Gastrocnemius medialis (tissue), 4 donors: Measurements from ENCODE around the gene CACNA1D. TPM values are rescaled to one million over a fixed set of nuclear protein-coding genes. Genes with fewer than 3 reads are reported as not detected.

Source experiments
- ATAC-seq, 2 donors: fragments of 150-250 bp; one replicate each; pipeline ENCODE4 v1.9.1; 2016
- DNase-seq, 2 donors: peaks; one replicate each; pipeline ENCODE4 v3.0.0-alpha.2; 2019
- H3K27ac ChIP-seq, 4 donors: fragments of 200-600 bp; sonication (generic); 1 replicate in 1 of 4; 2 replicates in 3 of 4; pipeline ENCODE4 v1.5.1; 2016 to 2018; ENCODE audit warnings: mild to moderate bottlenecking in 2 of 4, moderate library complexity in 1 of 4
- H3K27me3 ChIP-seq, 3 donors: fragments of 200-600 bp; sonication (generic) in 2 of 3; 1 replicate in 1 of 3; 2 replicates in 2 of 3; pipeline versions ENCODE4 v1.5.1 to v1.6.0; 2016 to 2019; ENCODE audit warnings: mild to moderate bottlenecking in 1 of 3, moderate library complexity in 1 of 3
- H3K36me3 ChIP-seq, 2 donors: fragments of 200-600 bp; sonication (generic) in 1 of 2; one replicate each; pipeline ENCODE4 v1.5.1; 2017 to 2018
- H3K4me1 ChIP-seq, 2 donors: fragments of 200-600 bp; sonication (generic) in 1 of 2; one replicate each; pipeline ENCODE4 v1.5.1; 2016 to 2017; ENCODE audit warnings: mild to moderate bottlenecking in 2 of 2
- H3K4me3 ChIP-seq, 4 donors: fragments of 200-600 bp; sonication (generic) in 3 of 4; 1 replicate in 1 of 4; 2 replicates in 3 of 4; pipeline ENCODE4 v1.5.1; 2016 to 2019; ENCODE audit warnings: mild to moderate bottlenecking in 2 of 4
- H3K9me3 ChIP-seq, 3 donors: fragments of 200-600 bp; sonication (generic) in 2 of 3; 1 replicate in 1 of 3; 2 replicates in 2 of 3; pipeline ENCODE4 v1.5.1; 2016 to 2019
- POLR2A ChIP-seq, 2 donors: fragments of 450-650 bp; IDR thresholded peaks; one replicate each; pipeline ENCODE4 v1.6.1; 2017; ENCODE audit warnings: antibody characterized with exemption in 2 of 2, mild to moderate bottlenecking in 2 of 2, moderate library complexity in 2 of 2
- in situ Hi-C, 4 donors: fragments of 200-750 bp; cut with MboI; loops; one replicate each; pipeline versions ENCODE4 v1.15.0 to v1.8.0; 2017; ENCODE audit warnings: low sequenced_read_pairs in 4 of 4
- intact Hi-C: fragments of 100-400 bp; cut with DNase I; formaldehyde crosslinking; loops from one replicate; pipeline ENCODE4 v1.15.1; 2023; ENCODE audit warnings: low total_unique reads
- total RNA-seq, 4 donors: library from RNA; depleted of rRNA; stranded (reverse); fragments of >200 nt; gene quantifications; one replicate each; pipeline versions ENCODE4 v1.1.0 to v1.2.3, GENCODE V29; 2016
- TF ChIP-seq, protein P1 (sequence below), 5 experiments: fragments of 450-650 bp in 3 of 5; fragments of 200-600 bp in 2 of 5; sonication (generic) in 2 of 5; IDR thresholded peaks in 4 of 5; conservative IDR thresholded peaks in 1 of 5; 1 replicate in 4 of 5; 2 replicates in 1 of 5; pipeline ENCODE4 v1.5.1; 2016 to 2019; ENCODE audit warnings: antibody characterized with exemption in 5 of 5, mild to moderate bottlenecking in 3 of 5, moderate library complexity in 3 of 5

The CACNA1D gene
- total RNA-seq, 4 donors from 2014 or later: 0.18 to 0.34 TPM; not detected in 2

DNA sequence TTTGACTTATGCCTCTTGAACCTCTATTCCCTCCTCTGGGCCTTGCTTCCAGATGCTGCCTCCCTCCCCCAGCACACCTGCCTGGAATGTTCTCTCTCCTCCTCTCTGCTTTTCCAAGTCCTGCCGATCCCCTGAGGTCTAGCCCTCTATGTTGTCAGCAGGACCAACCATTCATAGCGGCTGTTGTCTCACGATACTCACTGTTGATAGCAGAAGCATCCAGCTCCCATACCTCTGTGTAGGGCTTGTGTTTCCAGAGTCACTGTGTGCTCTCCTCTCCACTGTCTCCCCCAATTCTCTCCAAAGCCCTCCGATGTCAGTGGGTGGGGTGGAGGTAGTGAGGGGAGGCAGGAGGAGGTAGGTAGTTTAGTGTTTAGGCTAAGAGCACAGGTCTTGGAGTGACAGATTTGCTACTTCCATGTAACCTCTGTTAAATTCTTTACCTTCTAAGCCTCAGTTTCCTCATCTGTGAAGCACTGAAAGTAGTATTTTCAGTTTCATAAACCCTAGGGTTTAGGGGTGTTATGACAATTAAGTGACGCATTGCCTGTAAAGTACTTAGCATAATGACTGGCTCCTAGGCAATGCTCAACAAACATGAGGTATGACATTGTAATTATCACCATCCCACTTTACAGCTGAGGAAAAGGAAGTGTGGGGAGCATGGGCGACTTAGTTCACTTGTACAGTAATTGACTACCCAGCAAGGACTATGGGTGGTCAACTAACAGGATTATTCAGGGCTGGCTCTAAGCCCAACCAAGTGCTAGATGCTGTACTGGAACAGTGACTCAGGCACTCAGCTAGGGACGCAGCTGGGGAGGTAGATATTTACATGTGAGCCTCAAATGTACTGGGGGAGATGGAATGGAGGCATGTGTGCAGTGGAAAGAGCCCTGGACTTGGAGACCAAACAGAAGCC is 122.8 kb downstream of the CACNA1D start:
- no peaks in the 10 kb centered on the region for H3K4me1 ChIP-seq
- DNase-seq: no peak
- no peak overlapping the region for H3K4me3 ChIP-seq
- in situ Hi-C loops: no loop called here
- TF ChIP-seq POLR2A (IDR thresholded peaks at IDR 0.05): no peak
- TF ChIP-seq, protein P1, sequence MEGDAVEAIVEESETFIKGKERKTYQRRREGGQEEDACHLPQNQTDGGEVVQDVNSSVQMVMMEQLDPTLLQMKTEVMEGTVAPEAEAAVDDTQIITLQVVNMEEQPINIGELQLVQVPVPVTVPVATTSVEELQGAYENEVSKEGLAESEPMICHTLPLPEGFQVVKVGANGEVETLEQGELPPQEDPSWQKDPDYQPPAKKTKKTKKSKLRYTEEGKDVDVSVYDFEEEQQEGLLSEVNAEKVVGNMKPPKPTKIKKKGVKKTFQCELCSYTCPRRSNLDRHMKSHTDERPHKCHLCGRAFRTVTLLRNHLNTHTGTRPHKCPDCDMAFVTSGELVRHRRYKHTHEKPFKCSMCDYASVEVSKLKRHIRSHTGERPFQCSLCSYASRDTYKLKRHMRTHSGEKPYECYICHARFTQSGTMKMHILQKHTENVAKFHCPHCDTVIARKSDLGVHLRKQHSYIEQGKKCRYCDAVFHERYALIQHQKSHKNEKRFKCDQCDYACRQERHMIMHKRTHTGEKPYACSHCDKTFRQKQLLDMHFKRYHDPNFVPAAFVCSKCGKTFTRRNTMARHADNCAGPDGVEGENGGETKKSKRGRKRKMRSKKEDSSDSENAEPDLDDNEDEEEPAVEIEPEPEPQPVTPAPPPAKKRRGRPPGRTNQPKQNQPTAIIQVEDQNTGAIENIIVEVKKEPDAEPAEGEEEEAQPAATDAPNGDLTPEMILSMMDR (IDR thresholded peaks at IDR 0.05 in 4 of 5, conservative IDR thresholded peaks at IDR 0.05 in 1 of 5): no peak
- H3K27ac ChIP-seq: no peak overlapping the region
- intact Hi-C loops: no loop called here
- ATAC-seq: no peak
- H3K27me3 ChIP-seq: no peaks in the 10 kb centered on the region
- H3K36me3 ChIP-seq: no peaks in the 10 kb centered on the region
- H3K9me3 ChIP-seq: no peaks in the 10 kb centered on the region

DNA sequence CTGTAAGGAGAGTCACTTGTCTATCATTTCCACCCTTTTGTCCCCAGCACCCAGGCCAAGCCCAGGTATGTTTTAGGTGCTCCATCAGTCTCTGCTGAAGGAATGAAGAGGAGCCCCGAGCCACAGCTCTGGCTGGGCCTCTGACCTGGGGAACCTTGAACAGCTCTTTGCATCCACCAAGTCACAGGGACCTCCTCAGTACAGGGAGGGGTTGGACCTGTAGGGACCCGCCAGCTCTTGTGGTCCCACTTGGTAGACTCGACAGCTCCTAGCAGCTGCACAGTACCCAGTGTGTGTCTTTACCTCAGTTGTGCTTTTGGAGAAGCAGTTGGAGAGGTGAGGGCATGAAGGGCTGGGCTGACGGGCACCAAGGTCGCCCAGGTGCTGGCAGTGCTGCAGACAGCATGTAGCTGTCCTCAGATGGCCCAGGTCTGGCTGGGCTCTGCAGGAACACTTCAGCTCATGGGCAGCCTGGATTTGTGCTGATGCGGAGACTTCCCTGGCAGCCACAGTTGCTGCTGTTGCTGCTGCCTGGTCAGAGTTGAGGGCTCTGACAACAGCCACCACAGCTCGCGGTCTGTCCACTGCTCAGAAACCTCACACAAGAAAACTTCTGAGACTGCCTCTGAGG is 123.6 kb downstream of the CACNA1D start:
- H3K27ac ChIP-seq: no peak overlapping the region
- H3K36me3 ChIP-seq: no peaks in the 10 kb centered on the region
- no peak overlapping the region for H3K4me3 ChIP-seq
- DNase-seq: no peak
- no peak for ATAC-seq
- TF ChIP-seq, protein P1 (IDR thresholded peaks at IDR 0.05 in 4 of 5, conservative IDR thresholded peaks at IDR 0.05 in 1 of 5): no peak
- TF ChIP-seq POLR2A (IDR thresholded peaks at IDR 0.05): no peak
- in situ Hi-C loops (no loop called here), intact Hi-C loops (no loop called here)
- H3K9me3 ChIP-seq: no peaks in the 10 kb centered on the region
- no peaks in the 10 kb centered on the region for H3K27me3 ChIP-seq
- H3K4me1 ChIP-seq: no peaks in the 10 kb centered on the region

DNA sequence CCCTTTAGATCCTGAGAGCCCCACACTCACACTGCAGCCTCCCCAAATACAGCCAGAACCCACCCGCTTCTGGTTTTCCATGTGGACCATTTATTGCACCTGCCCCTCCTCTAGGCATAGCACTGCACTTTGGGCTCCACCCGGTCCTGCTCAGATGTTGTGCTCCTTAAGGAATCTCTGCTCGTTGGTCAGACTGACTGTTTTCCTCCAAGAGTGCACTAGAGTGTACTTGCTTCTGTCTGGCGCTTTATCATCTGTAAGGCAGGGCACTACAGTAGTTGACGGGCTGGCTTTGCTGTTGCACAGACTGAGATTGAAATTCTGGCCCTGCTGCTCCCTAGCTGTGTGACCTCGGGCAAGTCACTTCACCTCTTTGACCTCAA is 124.1 kb downstream of the CACNA1D start:
- no peak for ATAC-seq
- in situ Hi-C loops: no loop called here
- Histone ChIP-seq H3K9me3 (no peaks in the 10 kb centered on the region), H3K4me1 (no peaks in the 10 kb centered on the region), H3K27me3 (no peaks in the 10 kb centered on the region), H3K4me3 (no peak overlapping the region), H3K36me3 (no peaks in the 10 kb centered on the region), H3K27ac (no peak overlapping the region)
- TF ChIP-seq POLR2A (IDR thresholded peaks at IDR 0.05): no peak
- TF ChIP-seq, protein P1 (IDR thresholded peaks at IDR 0.05 in 4 of 5, conservative IDR thresholded peaks at IDR 0.05 in 1 of 5): no peak
- DNase-seq: no peak
- intact Hi-C loops: no loop called here

DNA sequence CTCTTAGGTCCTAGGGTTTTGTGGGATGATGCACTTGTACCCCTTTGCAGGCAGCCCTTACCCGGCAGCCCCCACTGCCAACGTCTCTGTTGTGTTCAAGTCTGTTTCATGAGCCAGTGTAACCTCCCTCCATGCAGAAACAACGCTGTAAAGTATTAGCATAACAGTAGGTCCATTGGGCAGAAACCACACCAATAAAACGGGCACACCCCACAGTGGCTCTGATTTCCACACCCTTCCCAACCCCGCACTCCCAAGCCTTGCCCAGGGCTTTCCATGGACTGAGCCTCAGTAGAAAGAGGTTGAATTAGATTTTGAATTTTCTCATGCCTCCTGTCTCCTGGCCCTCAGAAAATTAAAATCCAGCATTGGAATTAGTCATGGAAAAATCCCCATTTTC is 124.5 kb downstream of the CACNA1D start:
- intact Hi-C loops (no loop called here), in situ Hi-C loops (no loop called here)
- H3K4me1 ChIP-seq: no peaks in the 10 kb centered on the region
- no peak overlapping the region for H3K27ac ChIP-seq
- no peak for TF ChIP-seq POLR2A (IDR thresholded peaks at IDR 0.05)
- TF ChIP-seq, protein P1 (IDR thresholded peaks at IDR 0.05 in 4 of 5, conservative IDR thresholded peaks at IDR 0.05 in 1 of 5): no peak
- no peaks in the 10 kb centered on the region for H3K36me3 ChIP-seq
- no peaks in the 10 kb centered on the region for H3K9me3 ChIP-seq
- no peaks in the 10 kb centered on the region for H3K27me3 ChIP-seq
- no peak overlapping the region for H3K4me3 ChIP-seq
- DNase-seq: no peak
- no peak for ATAC-seq
